Measurements from ENCODE around the gene KIF3B.

DNA sequence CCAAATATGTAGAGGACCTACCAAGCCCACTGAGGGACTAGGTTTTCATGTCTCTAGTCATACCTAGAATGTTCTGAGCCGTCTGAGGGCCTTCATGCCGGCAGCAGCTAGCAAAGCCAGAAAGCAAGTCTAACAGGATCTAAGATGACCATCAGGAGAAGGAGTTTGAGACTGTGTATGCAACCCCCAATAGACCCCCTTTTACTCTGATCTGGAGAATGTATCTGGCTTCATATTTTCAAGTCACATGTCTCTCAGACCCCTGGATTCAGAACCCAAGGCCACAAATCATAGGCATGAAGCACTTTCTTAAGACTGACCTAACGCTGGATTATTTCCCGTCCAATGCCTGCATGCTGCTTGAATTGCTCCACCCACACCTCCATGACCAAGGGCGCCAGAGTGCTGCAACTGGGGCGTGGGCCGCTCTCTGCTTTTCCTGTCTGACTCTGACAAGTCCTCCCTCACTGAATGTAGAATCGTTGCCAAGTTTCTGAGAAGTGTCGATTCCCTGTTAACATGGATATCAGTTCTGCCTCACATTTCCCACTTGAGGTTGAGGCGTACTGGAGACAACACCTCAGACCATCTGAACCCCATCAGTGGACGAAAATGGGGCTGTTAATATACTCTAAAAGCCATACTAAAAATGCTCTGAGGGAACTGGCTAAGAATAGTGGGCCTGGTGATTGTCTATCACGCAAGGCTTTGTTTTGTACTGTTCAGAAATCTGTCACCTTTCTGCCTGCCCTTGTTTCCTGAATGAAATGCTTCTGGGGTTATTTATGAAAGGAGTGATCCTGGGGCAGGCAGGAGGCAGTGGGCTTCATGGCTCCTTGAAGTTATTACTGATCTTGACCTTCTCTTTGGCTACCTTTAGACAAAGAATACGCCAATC, 56.8 kb downstream of the KIF3B start:
- TF ChIP-seq, protein P1, sequence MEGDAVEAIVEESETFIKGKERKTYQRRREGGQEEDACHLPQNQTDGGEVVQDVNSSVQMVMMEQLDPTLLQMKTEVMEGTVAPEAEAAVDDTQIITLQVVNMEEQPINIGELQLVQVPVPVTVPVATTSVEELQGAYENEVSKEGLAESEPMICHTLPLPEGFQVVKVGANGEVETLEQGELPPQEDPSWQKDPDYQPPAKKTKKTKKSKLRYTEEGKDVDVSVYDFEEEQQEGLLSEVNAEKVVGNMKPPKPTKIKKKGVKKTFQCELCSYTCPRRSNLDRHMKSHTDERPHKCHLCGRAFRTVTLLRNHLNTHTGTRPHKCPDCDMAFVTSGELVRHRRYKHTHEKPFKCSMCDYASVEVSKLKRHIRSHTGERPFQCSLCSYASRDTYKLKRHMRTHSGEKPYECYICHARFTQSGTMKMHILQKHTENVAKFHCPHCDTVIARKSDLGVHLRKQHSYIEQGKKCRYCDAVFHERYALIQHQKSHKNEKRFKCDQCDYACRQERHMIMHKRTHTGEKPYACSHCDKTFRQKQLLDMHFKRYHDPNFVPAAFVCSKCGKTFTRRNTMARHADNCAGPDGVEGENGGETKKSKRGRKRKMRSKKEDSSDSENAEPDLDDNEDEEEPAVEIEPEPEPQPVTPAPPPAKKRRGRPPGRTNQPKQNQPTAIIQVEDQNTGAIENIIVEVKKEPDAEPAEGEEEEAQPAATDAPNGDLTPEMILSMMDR (CRISPR knock-in tag; IDR thresholded peaks at IDR 0.05), result no peak
- TF ChIP-seq, protein P2, sequence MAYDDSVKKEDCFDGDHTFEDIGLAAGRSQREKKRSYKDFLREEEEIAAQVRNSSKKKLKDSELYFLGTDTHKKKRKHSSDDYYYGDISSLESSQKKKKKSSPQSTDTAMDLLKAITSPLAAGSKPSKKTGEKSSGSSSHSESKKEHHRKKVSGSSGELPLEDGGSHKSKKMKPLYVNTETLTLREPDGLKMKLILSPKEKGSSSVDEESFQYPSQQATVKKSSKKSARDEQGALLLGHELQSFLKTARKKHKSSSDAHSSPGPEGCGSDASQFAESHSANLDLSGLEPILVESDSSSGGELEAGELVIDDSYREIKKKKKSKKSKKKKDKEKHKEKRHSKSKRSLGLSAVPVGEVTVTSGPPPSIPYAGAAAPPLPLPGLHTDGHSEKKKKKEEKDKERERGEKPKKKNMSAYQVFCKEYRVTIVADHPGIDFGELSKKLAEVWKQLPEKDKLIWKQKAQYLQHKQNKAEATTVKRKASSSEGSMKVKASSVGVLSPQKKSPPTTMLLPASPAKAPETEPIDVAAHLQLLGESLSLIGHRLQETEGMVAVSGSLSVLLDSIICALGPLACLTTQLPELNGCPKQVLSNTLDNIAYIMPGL (CRISPR knock-in tag; IDR thresholded peaks at IDR 0.05; ENCODE audit: borderline replicate concordance in 1 of 2, low read depth in 1 of 2), result no peak
- no peak for TF ChIP-seq HCFC1 (IDR thresholded peaks at IDR 0.05; ENCODE audit: low read depth, low read length)
- no peak for TF ChIP-seq ZNF563 (CRISPR knock-in tag; IDR thresholded peaks at IDR 0.05)
- TF ChIP-seq ATF7-NPFF (CRISPR knock-in tag; IDR thresholded peaks at IDR 0.05; ENCODE audit: low read depth), result no peak
- no peak for TF ChIP-seq FOXM1 (CRISPR knock-in tag; IDR thresholded peaks at IDR 0.05)
